ENCODE results near the gene DNAH17. TPM values are rescaled to one million over a fixed set of nuclear protein-coding genes. Genes with fewer than 3 reads are reported as not detected.

Gene DNAH17
- total RNA-seq, 1 donor from 2014 or later: not detected

- intact Hi-C loops (cut with micrococcal nuclease): no loop called here
- DNase-seq: no peak
- no peak for ATAC-seq
Measured at GRCh38 chr17:78557598-78558039, 19.6 kb downstream of the DNAH17 start.

GRCh38 chr17:78556812-78557211 lies 20.4 kb downstream of the DNAH17 start:
- DNase-seq (no peak), ATAC-seq (no peak)
- intact Hi-C loops (cut with micrococcal nuclease): no loop called here

- no peak for DNase-seq
- intact Hi-C loops (cut with micrococcal nuclease): no loop called here
- no peak for ATAC-seq
Measured at GRCh38 chr17:78555746-78556401, 21.3 kb downstream of the DNAH17 start.

- intact Hi-C loops (cut with micrococcal nuclease): no loop called here
- ATAC-seq (no peak), DNase-seq (no peak)
Measured at GRCh38 chr17:78550464-78550863, 26.7 kb downstream of the DNAH17 start.

DNA sequence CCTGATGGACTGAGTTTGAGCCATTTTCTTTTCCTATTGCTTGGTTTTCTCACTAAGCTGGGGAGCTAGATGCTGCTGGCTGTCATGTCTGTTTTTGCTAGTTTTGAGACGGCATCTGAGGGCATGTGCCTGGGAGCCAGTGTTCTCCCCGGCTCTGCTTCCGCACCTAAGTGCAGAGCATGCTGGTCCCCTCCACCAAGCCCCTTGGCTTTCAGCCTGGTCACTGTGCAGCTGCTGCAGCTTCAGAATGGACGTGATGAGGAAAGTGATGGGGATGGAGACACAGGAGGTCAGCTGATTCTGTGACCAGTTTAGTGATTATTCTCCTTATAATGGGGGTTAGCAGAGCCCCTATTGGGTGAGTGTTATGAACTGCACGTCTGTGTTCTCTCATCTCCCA lies 28.5 kb downstream of the DNAH17 start:
- intact Hi-C loops (cut with micrococcal nuclease): no loop called here
- DNase-seq: no peak
- no peak for ATAC-seq

GRCh38 chr17:78547035-78547434 lies 30.2 kb downstream of the DNAH17 start:
- DNase-seq (no peak), ATAC-seq (no peak)
- intact Hi-C loops (cut with micrococcal nuclease): no loop called here

DNA sequence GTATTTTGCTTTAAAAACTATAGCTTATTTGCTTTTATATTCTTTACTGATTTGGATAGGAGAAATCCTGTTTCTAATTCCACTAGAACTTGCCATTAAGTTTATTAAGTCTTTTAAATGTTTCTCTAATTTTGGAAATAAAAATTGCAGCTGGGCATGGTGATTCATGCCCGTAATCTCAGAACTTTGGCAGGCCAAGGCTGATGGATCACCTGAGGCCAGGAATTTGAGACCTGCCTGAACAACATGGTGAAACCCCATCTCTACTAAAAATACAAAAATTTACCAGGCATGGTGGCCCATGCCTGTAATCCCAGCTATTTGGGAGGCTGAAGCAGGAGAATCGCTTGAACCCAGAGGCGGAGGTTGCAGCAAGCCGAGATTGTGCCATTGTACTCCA lies 30.7 kb downstream of the DNAH17 start:
- ATAC-seq (no peak), DNase-seq (no peak)
- intact Hi-C loops (cut with micrococcal nuclease): no loop called here

GRCh38 chr17:78544881-78545755 lies 32.1 kb downstream of the DNAH17 start:
- intact Hi-C loops (cut with micrococcal nuclease): no loop called here
- DNase-seq (no peak), ATAC-seq (no peak)

GRCh38 chr17:78541488-78542206 lies 35.5 kb downstream of the DNAH17 start:
- no peak for ATAC-seq
- intact Hi-C loops (cut with micrococcal nuclease): no loop called here
- no peak for DNase-seq

- ATAC-seq (no peak), DNase-seq (no peak)
- intact Hi-C loops (cut with micrococcal nuclease): no loop called here
Measured at GRCh38 chr17:78539781-78540180, 37.4 kb downstream of the DNAH17 start.

DNA sequence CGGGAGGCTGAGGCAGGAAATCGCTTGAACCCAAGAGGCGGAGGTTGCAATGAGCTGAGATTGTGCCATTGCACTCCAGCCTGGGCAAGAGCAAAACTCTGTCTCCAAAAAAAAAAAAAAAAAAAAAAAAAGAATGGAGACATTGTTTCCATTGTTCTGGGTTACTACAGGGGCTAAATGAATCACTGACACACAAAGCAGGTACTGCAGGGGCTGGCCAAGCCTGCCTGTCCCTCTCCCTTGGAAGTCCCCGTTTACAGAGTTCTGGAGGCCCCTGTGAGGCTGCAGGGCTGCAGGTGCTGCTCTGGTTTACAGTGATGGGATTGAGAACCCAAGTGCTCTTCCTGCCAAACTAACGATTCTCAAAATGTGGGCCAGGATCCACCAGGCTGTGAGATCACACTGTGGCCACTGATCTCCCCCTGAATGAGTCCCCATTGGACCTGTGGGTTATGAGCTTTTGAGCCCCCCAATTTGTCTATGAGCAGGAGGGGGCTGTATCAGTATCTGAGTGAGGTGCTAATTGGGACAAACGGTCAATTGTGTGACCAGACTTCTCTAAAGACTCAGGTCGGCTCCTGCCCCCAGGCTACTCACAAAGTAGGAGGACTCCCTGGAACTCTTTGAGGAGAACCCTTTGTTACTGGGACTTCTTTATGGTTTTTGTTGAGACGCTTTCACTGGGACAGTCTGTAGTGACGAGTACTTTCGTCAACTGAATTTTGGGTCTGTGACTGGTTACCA lies 39.0 kb downstream of the DNAH17 start:
- ATAC-seq: no peak
- no peak for DNase-seq

DNA sequence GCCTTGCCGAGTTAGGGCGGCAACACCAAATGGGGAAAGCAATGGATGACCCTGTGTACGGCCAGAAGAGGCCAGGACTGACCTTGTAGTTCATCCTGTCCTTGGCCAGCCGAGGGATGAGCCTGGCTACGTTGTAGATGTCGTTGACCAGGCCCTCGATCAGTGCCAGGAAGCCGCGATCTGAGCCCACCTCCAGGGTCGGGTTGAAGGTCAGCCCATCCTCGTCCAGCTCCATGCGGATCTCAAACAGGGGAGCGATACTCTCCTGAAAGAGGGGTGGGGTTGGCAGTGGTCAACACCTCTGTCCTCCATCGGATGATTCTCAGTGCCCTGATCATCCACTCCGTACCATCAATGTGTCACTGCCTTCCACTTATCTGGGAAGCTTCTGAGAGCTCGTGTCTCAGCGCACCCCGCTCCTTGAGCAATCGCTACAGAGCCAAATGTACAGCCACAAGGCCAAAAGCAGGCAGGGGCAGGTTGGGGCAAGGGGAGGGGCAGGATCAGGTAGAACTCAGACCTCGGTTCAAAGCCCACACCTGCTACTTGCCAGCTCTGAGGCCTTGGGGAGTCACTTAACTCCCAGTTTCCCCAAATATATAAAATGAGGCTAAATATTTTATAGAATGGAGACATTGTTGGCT lies 39.9 kb downstream of the DNAH17 start:
- DNase-seq: no peak
- no peak for ATAC-seq
- intact Hi-C loops (cut with micrococcal nuclease): no loop called here

More for the DNA sequence above, 39.0 kb downstream of the DNAH17 start:
- intact Hi-C loops (cut with micrococcal nuclease): no loop called here

DNA sequence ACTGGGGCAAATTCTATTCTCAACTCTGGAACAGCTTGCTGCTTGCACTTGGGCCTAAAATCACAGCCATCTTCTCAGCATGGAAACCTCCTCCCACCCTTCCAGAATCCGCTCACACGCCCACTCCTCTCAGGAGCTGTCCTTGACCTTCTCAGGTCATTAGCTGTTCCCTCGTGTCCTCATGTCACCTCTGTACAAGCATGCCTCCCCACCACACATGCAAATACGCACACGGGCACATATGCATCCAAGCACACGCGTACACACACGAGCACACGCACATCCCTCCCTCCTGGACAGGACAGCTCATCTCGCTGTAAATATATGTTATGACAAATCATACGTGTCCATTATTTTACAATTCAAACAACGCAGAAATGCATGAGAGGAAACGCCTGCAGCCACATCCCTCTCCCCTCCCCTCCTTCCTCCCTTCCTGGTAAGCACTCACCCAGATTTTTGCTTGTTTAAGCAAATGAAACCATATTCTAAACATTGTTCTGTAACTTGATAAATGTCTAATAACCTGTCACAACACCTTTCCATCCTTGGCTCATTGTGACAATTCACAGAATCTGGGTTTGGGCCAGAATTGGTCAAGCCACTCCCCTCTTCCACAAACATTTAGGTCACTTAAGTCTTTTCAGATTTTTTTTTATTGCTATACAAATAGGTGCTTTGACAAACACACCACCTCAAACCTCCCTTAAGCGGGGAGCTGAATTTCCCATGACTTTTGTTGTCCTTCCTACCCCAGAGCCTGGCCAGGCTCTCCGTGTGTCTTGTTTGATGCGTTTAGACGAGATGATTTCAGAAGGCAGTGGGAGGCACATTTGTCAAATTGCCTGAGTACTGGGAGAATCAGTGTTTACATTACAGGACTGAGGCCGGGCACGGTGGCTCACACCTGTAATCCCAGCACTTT lies 41.7 kb downstream of the DNAH17 start:
- no peak for ATAC-seq
- intact Hi-C loops (cut with micrococcal nuclease): no loop called here

GRCh38 chr17:78534492-78535272 lies 42.5 kb downstream of the DNAH17 start:
- intact Hi-C loops (cut with micrococcal nuclease): no loop called here
- ATAC-seq (peak; percentile 54), DNase-seq (no peak)

More for the DNA sequence above, 41.7 kb downstream of the DNAH17 start:
- DNase-seq: no peak

DNA sequence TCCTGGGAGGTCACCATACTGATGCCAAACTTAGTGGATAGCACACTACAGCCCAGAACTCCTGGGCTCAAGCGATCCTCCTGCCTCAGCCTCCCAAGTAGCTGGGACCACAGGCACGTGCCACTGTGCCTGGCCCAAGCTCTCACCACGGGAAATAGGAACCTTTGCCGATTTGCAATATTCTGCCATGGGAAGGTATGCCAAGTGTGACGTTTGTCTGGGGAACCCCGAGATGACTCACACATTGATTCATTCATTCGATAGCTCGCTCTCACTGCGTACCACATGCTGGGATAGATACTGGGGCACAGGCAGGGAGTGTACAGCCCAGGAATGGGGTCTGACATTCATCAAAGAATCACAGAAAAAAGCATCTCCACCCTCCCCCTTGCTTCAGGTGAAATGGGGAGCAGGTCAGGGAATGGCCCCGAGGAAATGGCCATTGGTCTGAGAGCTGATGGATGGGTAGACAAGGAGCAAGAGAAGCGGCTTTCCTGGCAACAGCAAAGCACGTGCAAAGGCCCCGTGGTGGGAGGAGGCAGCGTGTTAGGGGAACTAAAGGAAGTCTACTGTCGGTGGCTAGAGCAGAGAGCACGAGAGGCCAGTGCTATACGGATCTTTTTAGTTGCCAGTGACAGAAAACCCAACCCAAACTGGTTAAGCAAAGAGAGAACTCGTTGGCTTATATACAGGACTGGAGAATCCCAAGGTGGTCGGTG lies 44.1 kb downstream of the DNAH17 start:
- intact Hi-C loops (cut with micrococcal nuclease): no loop called here
- no peak for ATAC-seq

DNA sequence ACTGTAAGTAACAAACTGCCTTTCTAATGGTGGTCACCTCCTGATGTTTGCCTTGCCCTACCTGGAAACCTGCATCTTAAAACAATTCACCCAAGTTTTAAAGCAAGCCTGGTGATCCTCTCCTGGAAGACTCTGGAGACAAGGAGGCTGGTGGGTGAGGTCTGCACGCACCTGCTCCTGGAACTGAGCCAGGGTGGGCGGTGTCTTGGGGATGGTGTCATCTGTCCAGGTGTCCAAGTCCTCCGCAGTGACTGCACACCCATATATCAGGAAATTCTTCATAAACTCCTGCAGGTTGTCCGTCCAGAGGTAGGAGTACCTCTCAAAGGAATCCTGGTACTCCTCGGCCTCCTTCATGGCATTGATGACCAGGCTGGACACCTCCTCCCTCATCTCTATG lies 44.9 kb downstream of the DNAH17 start:
- no peak for ATAC-seq
- DNase-seq: no peak
- intact Hi-C loops (cut with micrococcal nuclease): no loop called here

More for the DNA sequence above, 44.1 kb downstream of the DNAH17 start:
- no peak for DNase-seq

Measured in left ventricle myocardium superior (tissue), 1 donor.